ENCODE data around the gene ARL11.

The ARL11 gene

DNA sequence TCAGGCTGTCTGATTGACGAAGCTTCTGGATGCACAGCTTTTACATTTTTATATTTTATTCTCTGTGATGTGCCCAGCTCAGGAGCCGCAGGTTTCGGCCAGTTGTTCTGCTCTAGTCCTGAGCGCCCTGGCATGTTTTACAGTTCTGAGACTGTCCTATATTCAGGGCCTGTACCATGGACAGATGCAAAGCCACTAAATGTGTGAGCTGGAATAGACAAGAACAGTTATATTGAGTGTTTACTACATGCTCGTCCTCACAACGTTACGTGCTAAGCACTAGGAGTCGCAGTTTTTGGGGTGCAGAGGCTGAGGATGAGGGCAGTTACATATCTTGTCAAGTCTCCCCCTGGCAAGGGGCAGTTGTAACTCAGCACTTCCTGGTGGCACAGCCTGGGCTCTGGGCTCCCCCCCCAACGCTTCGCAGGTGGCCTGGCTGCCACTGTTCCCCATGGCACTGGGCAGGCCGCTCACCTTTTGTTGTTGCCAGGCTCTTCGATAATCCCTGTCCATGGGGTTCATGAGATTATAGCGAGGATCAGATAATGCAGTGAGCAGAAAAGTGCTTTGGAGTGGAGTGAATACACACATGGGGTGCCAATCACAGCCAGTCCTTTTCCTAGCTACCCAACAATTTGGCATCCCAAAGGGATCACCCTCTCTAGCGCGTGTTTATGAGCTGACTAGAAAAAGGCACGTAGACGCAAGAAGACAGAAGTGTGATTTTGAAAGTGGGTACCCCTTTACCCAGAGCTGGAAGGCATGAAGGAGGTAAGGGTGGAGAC, 23.5 kb downstream of the ARL11 start:
- DNase-seq (ENCODE audit: low read depth) = no peak
- H3K4me3 ChIP-seq (ENCODE audit: low read length) = no peak overlapping the region
- TF ChIP-seq, protein P1, sequence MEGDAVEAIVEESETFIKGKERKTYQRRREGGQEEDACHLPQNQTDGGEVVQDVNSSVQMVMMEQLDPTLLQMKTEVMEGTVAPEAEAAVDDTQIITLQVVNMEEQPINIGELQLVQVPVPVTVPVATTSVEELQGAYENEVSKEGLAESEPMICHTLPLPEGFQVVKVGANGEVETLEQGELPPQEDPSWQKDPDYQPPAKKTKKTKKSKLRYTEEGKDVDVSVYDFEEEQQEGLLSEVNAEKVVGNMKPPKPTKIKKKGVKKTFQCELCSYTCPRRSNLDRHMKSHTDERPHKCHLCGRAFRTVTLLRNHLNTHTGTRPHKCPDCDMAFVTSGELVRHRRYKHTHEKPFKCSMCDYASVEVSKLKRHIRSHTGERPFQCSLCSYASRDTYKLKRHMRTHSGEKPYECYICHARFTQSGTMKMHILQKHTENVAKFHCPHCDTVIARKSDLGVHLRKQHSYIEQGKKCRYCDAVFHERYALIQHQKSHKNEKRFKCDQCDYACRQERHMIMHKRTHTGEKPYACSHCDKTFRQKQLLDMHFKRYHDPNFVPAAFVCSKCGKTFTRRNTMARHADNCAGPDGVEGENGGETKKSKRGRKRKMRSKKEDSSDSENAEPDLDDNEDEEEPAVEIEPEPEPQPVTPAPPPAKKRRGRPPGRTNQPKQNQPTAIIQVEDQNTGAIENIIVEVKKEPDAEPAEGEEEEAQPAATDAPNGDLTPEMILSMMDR (conservative IDR thresholded peaks at IDR 0.05; ENCODE audit: low read length) = no peak

DNA sequence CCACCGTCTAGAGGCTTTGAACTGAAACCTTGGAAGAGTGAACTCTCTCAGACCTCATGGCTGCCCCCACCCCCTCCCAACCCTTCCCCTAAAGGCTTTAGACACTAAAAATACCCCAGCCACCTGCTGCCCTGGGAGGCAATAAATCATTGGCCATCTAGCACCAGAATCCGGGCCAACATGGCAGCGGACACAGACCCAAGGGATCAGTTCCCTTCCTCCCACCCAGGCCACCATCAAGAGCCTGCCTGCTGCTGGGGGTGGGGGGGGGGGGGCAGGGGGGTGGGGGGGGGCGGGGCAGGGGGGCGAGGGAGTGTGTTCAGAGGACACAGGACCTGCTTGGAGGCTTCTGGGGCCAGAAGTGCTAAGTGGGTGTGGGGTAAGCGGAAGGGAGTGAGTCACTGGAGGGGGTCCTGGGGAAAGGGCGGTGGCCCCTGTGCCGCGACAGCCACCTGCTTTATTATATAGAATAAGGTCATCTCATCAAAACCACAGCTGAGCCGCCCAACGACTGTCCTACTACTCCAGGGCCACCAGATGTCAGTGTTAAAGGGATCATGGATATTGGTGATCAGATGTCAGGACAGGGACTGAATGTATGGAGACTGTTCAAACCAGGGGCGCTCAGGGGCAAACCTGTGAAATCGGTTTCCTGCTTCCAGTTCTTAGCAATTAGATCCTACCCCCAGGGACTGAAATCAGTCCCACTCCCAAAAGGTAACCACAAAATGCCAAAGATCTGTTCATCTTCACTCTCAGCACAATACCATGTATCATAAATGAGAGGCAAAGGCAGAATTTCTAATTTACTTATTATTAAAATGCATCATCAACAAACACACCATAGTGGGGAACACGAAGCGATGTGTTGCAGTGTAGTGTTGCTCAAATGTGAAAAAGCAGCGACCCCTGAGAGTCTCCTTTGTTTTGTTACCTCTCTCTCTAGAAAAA, 24.3 kb downstream of the ARL11 start:
- no peak overlapping the region for H3K4me3 ChIP-seq (ENCODE audit: low read length)
- TF ChIP-seq, protein P1 (conservative IDR thresholded peaks at IDR 0.05; ENCODE audit: low read length) = peak; percentile 66
- DNase-seq (ENCODE audit: low read depth) = peak; percentile 37

DNA sequence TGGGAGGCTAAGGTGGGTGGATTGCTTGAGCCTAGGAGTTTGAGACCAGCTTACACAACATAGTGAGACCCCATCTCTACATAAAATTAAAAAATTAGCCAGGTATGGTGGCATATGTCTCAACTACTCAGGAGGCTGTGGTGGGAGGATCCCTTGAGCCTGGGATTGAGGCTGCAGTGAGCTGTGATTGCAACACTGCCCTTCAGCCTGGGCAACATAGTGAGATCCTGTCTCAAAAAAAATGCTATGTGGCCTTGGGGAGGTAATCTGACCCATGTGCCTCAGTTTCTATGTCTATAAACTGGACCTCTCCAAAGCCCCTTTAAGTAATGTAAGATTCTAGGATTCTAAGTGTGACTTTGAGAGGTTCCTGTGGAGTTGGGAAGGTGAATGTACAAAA, 25.2 kb downstream of the ARL11 start:
- DNase-seq (ENCODE audit: low read depth) = no peak
- TF ChIP-seq, protein P1 (conservative IDR thresholded peaks at IDR 0.05; ENCODE audit: low read length) = no peak
- H3K4me3 ChIP-seq (ENCODE audit: low read length) = no peak overlapping the region

DNA sequence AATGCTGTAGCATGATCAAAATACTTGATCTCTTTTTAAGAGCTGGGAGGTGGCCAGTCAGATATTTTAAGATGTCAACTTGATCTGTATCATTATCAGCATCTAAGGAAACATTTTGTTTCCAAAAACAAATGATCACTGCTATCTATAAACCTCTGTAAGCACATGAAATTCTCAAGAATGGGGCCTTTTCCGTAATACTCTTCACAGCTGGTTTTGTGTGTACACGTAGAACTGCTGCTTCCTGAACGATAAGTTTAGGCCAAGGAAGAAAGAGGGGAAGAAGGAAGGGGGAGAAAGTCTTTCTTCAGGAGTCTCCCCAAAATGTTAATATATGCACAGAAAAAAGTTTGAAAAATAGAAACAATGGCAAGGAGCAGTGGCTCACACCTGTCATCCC, 25.7 kb downstream of the ARL11 start:
- no peak for DNase-seq (ENCODE audit: low read depth)
- TF ChIP-seq, protein P1 (conservative IDR thresholded peaks at IDR 0.05; ENCODE audit: low read length) = no peak
- no peak overlapping the region for H3K4me3 ChIP-seq (ENCODE audit: low read length)

DNA sequence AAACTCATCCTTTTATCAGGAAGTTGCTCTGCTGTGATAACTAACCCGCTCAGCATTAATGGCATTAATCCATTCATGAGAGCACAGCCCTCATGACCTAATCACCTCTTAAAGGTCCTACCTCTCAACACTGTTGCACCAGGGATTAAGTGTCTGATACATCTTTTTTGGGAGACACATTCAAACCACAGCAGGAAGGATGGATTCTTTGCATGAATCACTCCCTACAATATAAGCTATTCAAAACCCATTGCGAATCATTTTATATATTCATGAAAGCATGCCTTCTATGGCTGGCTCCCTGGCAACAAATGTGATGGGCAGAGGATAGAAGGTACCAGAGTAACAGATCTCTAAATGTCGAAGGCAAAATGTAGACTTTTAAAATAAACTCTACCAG, 27.6 kb downstream of the ARL11 start:
- no peak overlapping the region for H3K4me3 ChIP-seq (ENCODE audit: low read length)
- peak; percentile 18 for DNase-seq (ENCODE audit: low read depth)
- TF ChIP-seq, protein P1 (conservative IDR thresholded peaks at IDR 0.05; ENCODE audit: low read length) = no peak

DNA sequence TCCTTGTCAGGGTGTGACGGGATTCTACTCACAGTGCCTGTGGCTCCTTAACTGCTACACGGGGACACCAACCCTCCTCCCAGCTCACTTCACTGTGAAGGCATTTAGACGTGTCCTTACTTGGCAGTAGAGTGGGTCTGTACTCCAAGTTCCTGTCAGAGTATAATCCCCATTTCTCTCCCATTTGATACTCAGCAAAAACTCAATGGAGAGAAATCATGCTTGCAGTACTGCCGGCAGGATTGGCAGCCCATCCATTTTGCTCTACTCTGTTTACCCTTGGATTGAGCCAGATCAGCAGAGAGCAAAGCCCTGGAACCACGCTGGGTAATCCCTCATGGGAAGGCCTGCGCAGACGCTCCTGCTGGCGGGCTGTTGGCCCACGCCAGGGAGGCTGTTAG, 28.9 kb downstream of the ARL11 start:
- no peak overlapping the region for H3K4me3 ChIP-seq (ENCODE audit: low read length)
- DNase-seq (ENCODE audit: low read depth) = no peak

More for the DNA sequence above, 28.9 kb downstream of the ARL11 start:
- TF ChIP-seq, protein P1 (conservative IDR thresholded peaks at IDR 0.05; ENCODE audit: low read length) = no peak

All from AG10803 (cell line).